ENCODE measurements around the gene OR2T2.
"Not testable (repeated sequence)": the region's sequence is repeated elsewhere in the genome, so short reads cannot be mapped to it uniquely, and the experiment has no call there.

OR2T2 gene, protein sequence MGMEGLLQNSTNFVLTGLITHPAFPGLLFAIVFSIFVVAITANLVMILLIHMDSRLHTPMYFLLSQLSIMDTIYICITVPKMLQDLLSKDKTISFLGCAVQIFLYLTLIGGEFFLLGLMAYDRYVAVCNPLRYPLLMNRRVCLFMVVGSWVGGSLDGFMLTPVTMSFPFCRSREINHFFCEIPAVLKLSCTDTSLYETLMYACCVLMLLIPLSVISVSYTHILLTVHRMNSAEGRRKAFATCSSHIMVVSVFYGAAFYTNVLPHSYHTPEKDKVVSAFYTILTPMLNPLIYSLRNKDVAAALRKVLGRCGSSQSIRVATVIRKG

DNA sequence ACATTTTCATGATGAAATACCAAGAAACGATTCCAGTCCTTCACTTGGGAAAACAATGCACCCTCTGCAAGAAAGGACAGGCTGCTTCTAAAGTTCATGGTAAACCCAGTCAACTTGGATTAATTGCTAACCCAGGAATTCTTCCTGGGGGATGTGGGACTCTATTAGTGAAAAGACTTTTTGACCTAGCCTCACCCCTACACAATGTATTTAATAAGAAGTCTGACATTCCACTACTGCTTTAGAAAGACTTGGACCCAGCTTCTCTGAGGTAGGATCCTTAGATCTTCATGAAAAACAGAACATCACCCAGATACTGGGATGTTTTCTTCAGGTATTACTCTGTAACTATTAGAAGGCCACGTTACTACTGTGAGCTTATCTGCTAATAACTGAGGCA, at the start of gene OR2T2:
Gene OR2T2, plus strand, starts transcription at position 239 of the 400 bp plus-strand sequence. CDS start 7,161 bp downstream, outside the sequence.
- not testable (repeated sequence) for DNase-seq (ENCODE audit: low read depth, low spot score)

DNA sequence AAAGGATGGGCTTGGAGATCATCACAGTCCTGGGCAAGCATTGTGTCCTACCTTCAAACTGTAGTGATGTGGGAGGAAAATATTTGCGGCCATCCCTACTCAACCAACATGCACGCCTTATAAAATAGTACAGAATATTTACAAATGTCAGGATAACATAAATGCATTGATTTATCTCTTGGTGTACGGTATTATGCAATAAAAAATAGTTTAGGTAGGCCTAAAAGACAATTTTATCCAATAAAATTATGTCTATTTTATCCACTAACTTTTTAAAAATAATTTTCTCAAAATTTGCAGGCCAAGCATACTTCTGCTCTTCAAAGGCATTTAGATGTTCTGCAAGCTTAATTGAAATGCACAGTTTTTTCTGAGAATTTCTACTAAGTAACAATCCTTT, 42.7 kb upstream of the OR2T2 start, which contains the start of gene OR2T1:
Gene OR2T1, plus strand, starts transcription at position 301 of the 400 bp plus-strand sequence. CDS start 3,100 bp downstream, outside the sequence.
- no peak for DNase-seq (ENCODE audit: low read depth, low spot score)

DNA sequence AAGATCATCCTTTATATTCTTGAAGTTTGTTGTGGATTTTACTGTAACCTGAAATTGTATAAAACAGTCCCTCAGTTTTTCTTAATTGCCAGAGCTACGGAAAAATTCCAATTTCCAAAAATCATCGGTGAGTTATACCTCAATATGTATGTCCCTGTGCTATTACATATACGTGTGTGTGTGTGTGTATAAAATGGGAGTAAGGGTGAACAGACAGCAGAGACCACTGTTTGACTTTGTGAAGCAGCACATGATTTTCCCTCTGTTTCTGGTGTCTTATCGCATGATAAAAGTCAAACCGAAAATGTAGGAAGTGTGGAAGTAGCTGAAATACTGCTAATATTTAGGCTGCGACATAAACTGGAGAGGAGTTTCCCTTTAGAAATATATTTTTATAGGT, 41.4 kb upstream of the OR2T2 start:
- DNase-seq (ENCODE audit: low read depth, low spot score), result no peak

DNA sequence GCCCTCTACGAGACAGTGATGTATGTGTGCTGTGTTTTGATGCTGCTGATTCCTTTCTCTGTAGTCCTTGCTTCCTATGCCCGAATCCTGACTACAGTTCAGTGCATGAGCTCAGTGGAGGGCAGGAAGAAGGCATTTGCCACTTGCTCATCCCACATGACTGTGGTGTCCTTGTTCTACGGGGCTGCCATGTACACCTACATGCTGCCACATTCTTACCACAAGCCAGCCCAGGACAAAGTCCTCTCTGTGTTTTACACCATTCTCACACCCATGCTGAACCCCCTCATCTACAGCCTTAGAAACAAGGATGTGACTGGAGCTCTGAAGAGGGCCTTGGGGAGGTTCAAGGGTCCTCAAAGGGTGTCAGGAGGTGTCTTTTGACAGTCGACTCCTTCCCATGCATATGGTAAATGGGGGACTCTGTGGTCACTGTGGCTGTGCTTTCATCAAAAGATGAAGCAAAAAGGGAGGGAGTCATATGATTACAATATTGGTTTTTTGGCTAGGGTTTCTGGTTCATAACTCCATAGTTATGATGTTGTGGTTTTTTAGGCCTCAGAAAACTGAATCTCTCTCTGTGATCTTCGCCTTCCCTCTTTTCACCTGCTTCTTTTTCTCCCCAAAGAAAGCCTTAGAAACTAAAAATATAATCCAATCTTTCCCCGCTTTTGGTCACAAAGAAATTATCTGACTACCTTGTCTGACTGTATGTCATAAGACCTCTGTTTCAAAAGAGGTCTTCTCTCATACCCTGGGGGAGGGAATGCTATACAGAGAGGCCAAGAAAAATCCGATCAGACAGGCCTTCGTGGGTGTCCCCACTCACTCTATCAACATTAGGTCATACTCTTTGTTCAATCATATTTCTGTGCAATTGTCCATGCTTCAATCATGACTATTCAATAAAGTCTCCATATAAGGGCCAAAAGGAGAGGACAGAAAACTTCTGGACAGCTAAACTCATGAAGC, 38.4 kb upstream of the OR2T2 start:
- no peak for DNase-seq (ENCODE audit: low read depth, low spot score)

DNA sequence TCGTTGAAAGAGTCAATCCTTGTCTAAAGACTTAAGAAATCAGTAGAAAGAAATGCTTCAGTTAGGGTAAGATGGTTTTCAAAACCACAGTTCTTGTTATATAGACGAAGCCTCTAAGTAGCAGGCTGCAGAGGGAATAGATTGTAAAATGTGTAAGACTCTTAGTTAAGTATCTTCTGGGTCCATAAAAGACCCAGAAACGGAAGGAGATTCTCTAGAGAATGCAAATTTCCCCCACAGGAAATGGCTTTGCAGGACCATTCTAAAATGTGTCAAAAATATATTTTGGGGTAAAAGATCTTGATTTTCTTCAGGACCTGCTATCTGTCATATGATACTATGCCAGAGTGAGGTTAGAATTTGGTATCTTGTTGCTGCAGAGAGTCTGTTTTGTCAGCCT, 29.2 kb upstream of the OR2T2 start:
- DNase-seq (ENCODE audit: low read depth, low spot score), result no peak

DNA sequence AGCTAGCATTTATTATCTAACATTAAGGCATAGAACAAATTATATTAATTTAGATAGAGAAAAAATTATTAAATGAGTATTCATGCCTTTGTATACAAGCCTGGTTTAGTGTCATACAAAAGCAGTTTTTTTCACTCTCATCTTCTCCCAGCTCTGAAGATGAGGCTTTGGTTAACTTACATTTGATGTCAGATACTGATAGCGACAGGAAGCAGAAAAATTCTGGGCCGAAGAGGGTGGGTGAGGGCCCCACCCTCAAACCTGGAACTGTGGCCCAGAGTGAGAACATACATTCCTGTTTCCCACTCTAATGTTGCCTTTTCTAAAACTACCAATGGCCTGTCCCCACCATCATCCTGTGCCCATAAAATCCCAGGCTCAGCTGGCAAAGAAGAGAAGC, 27.6 kb upstream of the OR2T2 start:
- no peak for DNase-seq (ENCODE audit: low read depth, low spot score)

DNA sequence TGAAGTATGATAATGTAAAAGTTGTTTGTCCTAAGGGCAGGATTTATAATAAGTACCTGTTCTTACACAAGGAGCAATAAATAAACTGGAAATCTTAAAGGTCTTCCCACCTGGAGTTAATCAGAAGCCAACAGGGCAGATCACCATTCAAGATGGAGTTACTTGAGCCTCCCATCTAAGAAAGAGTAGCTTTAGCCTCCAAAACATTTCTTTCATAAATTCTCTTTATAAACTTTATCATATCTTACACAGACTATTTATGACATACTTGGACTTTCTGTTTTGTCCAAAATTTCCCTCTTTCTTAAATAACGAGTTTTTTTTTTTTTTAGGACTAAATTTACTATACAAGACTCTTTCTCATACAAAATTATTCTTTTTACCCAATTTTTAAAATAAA, 24.1 kb upstream of the OR2T2 start:
- no peak for DNase-seq (ENCODE audit: low read depth, low spot score)

DNA sequence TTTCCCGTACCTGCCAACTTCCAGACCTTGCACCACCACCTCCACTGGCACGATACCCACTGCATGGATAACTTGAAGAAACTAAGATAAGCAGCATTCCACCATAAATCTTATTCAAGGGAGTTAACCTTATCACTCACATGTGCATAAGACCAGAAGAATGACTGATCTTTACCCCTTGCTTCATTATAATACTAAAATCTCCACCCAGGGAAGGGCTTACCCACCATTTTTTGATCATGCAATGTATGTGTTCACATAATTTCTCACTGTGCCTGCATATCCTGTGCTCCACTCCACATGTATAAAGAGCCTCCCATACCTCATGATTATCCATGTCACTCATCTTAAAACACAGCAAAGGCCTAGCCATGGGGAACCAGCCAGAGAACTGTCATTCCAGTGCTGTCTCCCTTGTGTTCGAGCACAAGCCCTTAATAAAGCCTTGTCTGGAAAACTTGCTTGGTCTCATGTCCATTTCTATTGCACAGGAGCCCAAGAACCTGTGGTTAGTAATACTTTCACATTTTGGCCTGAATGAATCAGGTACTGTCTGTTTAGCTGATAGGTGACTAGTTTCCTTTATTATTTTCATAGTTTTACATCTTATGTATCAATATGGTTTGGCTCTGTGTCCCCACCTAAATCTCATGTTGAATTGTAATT, 17.8 kb upstream of the OR2T2 start:
- not testable (repeated sequence) for DNase-seq (ENCODE audit: low read depth, low spot score)

DNA sequence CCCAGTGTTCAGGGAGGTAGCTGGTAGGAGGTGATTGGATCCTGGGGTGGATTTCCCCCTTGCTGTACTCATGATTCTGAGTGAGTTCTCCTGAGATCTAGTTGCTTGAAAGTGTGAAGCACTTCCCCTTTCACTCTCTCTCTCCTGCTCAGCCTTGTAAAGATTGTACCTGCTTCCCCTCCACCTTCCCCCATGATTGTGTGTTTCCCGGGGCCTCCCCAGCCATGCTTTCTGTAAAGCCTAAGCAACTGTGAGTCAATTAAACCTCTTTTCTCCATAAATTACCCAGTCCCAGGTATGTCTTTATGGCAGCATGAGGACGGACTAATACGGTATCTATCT, 17.3 kb upstream of the OR2T2 start:
- DNase-seq (ENCODE audit: low read depth, low spot score), result not testable (repeated sequence)

DNA sequence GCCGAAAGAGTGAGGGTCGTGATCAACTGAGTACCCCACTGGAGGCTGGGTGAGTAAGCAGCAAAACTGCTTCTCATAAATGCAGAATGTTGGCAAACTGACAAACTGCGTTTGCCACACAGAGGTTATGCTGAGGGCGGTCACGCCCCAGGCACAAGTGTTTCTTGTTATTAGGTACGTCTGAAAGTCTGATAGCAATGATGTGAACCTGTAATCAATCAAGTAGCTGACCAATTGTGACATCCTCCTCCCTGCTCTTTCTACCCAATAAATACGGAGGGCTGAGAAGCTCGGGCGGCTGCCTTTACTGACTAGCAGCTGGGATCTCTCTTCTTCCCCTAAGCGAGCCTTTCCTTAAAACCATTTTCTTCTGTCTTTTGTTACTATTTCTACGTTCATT, 13.8 kb upstream of the OR2T2 start:
- DNase-seq (ENCODE audit: low read depth, low spot score), result not testable (repeated sequence)

DNA sequence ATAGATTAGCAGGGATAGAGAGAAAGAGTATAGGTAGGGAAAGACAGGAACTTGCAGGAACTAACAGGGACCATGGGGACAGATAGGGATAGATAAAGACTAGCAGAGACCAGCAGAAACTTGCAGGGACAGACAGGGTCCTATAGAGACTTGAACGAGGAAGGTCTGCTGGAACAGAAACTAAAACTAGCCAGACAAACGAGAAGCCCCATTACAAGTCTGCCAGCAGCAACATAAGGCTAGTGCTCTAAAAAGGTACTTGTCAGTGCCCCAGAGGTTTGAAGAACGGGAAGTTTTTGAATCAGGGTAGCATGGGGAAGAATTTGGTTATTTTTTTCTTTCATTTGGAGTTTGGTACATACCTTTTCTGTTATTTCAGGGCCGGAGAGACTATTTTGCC, 13.2 kb upstream of the OR2T2 start:
- not testable (repeated sequence) for DNase-seq (ENCODE audit: low read depth, low spot score)

DNA sequence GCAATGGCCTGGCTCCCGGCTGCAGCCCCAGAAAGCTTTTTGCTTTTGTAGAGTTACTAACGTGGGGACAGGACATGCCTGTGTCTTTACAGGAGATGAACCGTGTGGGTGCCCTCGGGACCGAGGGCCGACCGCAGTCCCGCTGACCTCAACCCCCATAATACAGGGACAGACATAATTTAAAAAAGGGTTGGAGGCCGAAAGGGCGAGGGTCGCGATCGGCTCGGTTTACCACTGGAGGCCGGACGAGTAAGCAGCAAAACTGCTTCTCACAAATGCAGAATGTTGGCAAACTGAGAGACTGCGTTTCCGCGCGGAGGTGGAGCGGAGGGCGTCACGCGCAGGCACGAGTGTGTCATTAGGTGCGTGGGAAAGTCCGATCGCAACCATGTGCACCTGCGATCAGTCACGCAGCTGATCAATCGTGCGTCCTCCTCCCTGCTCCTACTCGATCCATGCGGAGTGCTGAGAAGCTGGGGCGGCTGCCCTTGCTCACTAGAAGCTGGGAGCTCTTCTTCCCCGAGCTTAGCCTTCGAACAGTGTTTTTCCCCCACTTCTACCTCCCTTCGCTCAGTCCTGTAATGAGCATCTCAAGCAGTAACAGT, 11.5 kb upstream of the OR2T2 start:
- DNase-seq (ENCODE audit: low read depth, low spot score), result not testable (repeated sequence)

DNA sequence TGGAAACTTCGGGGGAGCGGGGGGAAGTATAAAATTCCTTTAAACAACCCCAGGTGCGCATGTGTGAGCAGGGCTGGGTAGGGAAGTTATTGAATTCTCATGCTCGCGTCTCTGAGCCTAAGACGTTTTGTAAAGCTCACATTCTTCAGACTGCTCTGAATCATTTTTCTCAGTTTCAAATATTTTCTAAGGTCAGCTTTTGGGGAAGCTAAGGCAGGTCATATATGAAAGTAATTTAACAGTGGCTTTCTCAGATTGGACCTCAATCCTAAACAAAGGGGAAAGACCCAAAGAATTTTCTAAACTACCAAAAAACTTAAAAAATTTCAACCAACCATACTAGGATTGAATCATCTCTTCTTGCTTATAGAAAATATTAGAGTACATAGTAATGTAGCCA, 10.5 kb upstream of the OR2T2 start:
- not testable (repeated sequence) for DNase-seq (ENCODE audit: low read depth, low spot score)

DNA sequence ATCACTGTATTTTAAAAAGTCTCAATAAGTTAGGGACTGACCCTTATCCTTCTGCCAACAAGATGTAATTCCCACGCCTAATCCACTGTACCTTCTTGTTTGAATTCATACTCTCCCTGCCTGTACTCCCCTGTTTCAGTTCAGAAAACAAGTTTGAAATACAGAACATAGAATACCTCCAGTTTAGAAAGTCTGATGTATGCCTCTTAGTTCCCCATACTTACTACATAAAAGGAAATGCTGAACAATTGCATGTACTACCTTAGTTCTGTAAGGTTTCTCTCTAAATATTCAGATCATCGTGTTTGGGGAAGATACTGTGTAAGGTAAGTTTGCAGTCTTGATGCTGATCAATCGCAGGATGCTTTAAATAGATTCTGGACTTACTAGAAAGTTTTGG, 9.1 kb upstream of the OR2T2 start:
- DNase-seq (ENCODE audit: low read depth, low spot score), result not testable (repeated sequence)

DNA sequence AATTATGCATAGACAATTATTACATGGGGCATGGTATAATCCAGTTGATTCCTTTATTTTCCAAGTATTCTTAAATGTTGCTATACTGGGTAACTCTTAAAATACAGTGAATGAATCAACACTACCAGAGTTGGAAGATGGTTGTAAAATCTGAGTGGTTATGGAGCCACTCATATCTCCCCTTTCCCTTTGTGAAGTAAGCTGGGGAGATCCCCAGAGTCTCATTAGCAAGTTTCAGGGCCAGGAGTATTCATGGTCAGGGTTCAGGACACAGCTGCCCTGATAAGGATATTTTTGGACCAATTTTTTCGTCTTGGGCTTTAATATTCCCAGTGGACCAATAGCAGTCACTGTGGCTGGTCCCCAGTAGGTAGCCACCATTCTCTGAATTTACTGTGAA, 6.8 kb upstream of the OR2T2 start:
- DNase-seq (ENCODE audit: low read depth, low spot score), result not testable (repeated sequence)

DNA sequence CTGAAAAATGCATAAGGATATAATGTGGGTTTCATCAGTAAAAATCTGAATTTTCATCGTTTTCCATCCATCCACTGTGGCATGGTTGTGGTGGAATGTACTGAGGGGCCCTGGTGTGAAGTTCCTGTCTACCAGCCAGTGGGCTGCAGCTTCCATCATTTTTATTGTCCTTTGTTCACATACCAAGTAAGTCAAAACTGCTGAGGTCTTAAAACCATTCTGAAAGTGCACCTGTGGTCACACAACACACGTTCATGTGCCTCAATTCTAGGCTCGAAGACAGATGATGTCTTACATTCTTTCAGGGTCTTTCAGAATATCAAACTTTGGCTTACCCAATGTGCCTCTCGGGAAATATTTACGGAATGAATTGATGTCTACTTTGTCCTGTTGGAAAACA, 6.2 kb upstream of the OR2T2 start:
- DNase-seq (ENCODE audit: low read depth, low spot score), result not testable (repeated sequence)

DNA sequence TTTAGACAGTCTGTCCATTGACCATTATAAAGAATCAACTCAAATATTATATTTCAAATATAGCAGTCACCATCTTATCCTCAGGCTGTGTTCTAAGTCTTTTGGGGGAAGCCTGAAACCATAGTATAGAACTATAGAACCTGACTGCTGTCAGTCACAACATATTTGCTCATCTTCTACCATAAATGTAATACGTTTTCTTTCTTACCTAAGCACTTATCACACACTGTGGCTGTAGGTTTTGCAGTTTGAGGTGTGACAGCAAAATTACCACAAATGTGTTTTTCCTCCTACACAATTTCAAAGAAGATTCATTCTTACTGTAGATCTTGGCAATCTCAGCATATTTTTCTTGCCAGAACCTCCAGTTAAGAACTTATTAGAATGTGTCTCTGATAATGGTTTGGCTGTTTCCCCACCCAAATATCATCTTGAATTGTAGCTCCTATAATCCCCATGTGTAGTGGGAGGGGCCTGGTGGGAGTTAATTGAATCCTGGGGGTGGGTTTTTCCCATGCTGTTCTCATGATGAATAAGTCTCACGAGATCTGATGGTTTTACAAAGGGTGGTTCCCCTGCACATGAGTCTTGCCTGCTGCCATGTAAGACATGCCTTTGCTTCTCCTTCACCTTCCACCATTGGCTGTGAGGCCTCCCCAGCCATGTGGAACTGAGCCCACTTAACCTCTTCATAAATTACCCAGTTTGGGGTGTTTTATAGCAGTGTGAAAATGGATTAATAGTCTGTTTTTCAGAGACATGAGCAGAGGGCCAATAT, 2.7 kb upstream of the OR2T2 start:
- DNase-seq (ENCODE audit: low read depth, low spot score), result not testable (repeated sequence)

DNA sequence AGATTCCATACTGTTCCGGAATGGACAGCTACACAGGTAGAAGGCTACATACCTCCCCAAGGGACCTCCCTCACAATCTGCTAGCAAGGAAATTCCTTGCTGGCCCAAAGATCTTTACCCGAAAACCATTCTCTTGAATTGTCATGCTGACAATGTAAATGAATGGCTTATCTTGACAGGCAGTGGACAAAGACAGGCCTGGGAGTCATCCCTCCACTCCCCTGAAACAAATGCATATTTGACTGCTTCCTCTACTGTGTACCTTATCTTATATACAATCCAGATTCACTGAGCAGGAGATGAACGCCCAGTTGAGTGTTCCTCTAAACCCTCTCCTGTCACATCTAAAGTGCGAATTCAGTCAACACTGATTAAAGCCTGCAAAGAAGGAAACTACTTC, 834 bp upstream of the OR2T2 start:
- not testable (repeated sequence) for DNase-seq (ENCODE audit: low read depth, low spot score)

DNA sequence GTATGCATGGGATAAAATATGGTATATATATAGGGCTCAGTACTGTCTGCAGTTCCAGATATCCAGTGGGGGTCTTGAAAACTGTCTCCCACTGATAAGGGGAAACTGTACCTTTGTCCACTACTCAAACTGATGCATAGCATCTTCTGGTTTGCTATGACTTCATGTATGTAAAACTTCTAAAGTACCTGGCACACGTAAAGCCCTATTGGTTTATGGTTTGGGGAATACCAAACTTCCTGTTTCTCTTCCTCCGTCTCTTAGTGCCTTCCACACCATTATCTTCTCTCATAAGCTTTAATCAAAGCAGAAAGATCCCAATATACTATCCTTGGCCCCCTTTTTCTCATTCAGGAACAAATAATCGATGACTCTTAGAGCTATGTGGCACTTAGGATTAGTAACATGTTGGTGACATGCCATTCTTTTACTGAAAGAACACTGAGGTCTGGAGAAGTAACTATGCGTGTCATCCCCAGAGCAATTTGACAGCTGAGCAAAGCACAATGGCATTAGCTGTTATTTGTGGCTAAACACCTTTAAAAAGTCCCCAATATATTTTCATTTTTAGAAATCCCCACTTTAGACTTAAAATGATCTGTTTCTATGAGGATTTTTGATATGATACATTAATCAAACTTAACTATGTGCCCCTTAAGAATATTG, 3.1 kb downstream of the OR2T2 start:
- not testable (repeated sequence) for DNase-seq (ENCODE audit: low read depth, low spot score)

DNA sequence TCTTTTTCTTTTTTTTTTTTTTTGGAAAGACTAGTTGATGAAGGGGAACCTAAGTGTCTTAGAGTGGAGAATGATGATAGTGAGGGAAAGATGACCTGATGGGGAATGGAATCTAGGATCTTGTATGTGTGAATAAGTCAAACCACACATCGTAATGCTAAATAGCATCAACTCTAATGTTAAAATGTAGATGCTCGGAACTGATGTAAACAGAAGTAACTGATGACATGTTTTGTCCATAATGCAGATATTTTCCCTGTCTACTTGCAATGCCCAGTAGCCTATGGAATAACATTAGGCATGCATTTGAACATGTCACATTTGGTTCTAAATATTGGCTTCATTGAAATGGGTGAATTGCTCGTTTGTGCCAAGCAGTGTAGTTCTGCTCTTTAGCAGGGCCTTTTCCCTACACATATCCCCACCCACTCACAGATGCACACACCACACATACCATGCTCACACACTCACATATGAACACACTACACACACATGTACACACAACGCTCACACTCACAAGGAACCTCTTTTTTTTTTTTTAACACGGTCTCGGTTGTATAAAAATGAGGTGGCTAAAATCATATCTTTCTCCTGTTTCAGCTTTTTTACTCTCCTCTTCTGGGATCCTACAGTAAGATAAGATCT, 4.5 kb downstream of the OR2T2 start:
- not testable (repeated sequence) for DNase-seq (ENCODE audit: low read depth, low spot score)
